Breast epithelium (tissue), 4 donors: ENCODE data around the gene RPS15. TPM values are rescaled to one million over a fixed set of nuclear protein-coding genes. Genes with fewer than 3 reads are reported as not detected.

Experiments used
- DNase-seq, 2 donors: peaks; one replicate each; pipeline ENCODE4 v3.0.0-alpha.2; 2019; ENCODE audit warnings: low spot score in 2 of 2
- H3K27ac ChIP-seq, 2 donors: fragments of 200-600 bp; sonication (generic) in 1 of 2; one replicate each; pipeline ENCODE4 v1.5.1; 2016 to 2019; ENCODE audit warnings: mild to moderate bottlenecking in 1 of 2
- H3K27me3 ChIP-seq, 2 donors: fragments of 200-600 bp; sonication (generic) in 1 of 2; one replicate each; pipeline versions ENCODE4 v1.5.1 to v1.6.0; 2017 to 2019; ENCODE audit warnings: control low read depth in 1 of 2, mild to moderate bottlenecking in 1 of 2
- H3K36me3 ChIP-seq: fragments of 200-600 bp; one replicate; pipeline ENCODE4 v1.5.1; 2019
- H3K4me1 ChIP-seq, 2 donors: fragments of 200-600 bp; sonication (generic); one replicate each; pipeline ENCODE4 v1.5.1; 2016 to 2019; ENCODE audit warnings: control low read depth in 1 of 2
- H3K4me3 ChIP-seq, 3 donors: fragments of 200-600 bp; sonication (generic); 1 replicate in 2 of 3; 2 replicates in 1 of 3; pipeline ENCODE4 v1.5.1; 2016 to 2019; ENCODE audit warnings: mild to moderate bottlenecking in 3 of 3, moderate library complexity in 2 of 3
- H3K9me3 ChIP-seq, 2 donors: fragments of 200-600 bp; sonication (generic) in 1 of 2; one replicate each; pipeline ENCODE4 v1.5.1; 2016 to 2019; ENCODE audit warnings: control low read depth in 1 of 2
- POLR2A ChIP-seq: fragments of 450-650 bp; IDR thresholded peaks from one replicate; pipeline ENCODE4 v1.6.1; 2016; ENCODE audit warnings: antibody characterized with exemption, mild to moderate bottlenecking, moderate library complexity
- POLR2AphosphoS5 ChIP-seq, 3 donors: sonication (generic); formaldehyde crosslinking; IDR thresholded peaks; one replicate each; pipeline ENCODE4 v1.6.1; 2017; ENCODE audit warnings: antibody characterized with exemption in 3 of 3
- intact Hi-C: fragments of 100-400 bp; cut with DNase I; formaldehyde crosslinking; loops from one replicate; pipeline ENCODE4 v1.15.1; 2023; ENCODE audit warnings: low total_unique reads
- total RNA-seq, 3 donors: library from RNA; depleted of rRNA; stranded (reverse); fragments of >200 nt; gene quantifications; one replicate each; pipeline ENCODE4 v1.1.0, GENCODE V29; 2016
- TF ChIP-seq, protein P1 (sequence below), 3 donors: fragments of 450-650 bp; IDR thresholded peaks; one replicate each; pipeline ENCODE4 v1.5.1; 2016 to 2017; ENCODE audit warnings: antibody characterized with exemption in 3 of 3, mild to moderate bottlenecking in 3 of 3, moderate library complexity in 3 of 3

RPS15 gene
- total RNA-seq, 3 donors from 2014 or later, result 2,978 to 3,238 (median 2,982) TPM

DNA sequence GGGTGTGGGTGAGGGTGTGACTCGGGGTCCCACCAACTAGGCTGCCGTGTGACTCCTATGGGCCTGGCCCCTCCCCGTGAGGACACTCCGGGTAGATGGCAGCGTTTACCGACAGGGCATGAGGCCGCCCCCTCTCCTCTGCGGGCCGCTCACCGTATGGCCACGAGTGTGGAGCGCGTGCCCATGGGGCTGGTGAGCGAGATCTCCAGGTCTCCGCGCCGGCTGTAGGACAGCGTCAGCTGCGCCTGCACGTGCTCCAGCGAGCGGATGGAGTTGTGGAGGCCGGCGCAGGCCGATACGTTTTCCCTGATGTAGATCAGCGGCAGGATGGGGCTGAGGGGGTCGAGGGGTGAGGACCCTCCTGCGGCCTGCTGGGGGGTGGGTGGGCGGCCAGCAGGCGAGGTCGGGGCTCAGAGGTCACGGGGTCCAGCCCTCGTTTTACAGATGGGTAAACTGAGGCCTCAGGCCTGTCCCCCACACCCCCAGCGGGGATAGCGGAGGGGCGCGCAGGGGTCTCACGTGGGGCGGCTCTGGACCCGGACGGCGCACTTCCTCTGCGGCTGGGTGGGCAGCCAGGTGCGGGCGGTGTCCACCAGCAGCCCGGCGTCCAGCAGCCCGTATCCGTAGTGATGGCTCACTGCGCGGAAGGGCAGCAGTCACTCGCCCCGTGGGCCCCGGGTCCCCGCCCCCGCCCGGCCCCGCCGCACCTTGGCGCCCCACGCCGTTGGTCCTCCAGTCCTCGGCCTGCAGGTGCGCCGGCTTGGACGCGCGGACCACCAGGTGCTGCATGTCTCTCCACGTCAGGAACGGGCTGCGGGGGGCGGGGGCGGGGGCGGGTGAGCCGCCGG is 45.2 kb downstream of the RPS15 start:
- no peaks in the 10 kb centered on the region for H3K4me1 ChIP-seq
- H3K9me3 ChIP-seq, result no peaks in the 10 kb centered on the region
- DNase-seq, result no peak
- H3K27me3 ChIP-seq, result no peaks in the 10 kb centered on the region
- intact Hi-C loops, result no loop called here
- H3K4me3 ChIP-seq, result no peak overlapping the region
- TF ChIP-seq POLR2A (no peak), POLR2AphosphoS5 (IDR thresholded peaks at IDR 0.05) (no peak)
- TF ChIP-seq, protein P1, sequence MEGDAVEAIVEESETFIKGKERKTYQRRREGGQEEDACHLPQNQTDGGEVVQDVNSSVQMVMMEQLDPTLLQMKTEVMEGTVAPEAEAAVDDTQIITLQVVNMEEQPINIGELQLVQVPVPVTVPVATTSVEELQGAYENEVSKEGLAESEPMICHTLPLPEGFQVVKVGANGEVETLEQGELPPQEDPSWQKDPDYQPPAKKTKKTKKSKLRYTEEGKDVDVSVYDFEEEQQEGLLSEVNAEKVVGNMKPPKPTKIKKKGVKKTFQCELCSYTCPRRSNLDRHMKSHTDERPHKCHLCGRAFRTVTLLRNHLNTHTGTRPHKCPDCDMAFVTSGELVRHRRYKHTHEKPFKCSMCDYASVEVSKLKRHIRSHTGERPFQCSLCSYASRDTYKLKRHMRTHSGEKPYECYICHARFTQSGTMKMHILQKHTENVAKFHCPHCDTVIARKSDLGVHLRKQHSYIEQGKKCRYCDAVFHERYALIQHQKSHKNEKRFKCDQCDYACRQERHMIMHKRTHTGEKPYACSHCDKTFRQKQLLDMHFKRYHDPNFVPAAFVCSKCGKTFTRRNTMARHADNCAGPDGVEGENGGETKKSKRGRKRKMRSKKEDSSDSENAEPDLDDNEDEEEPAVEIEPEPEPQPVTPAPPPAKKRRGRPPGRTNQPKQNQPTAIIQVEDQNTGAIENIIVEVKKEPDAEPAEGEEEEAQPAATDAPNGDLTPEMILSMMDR (IDR thresholded peaks at IDR 0.05), result no peak
- H3K27ac ChIP-seq, result no peak overlapping the region
- H3K36me3 ChIP-seq, result no peaks in the 10 kb centered on the region

DNA sequence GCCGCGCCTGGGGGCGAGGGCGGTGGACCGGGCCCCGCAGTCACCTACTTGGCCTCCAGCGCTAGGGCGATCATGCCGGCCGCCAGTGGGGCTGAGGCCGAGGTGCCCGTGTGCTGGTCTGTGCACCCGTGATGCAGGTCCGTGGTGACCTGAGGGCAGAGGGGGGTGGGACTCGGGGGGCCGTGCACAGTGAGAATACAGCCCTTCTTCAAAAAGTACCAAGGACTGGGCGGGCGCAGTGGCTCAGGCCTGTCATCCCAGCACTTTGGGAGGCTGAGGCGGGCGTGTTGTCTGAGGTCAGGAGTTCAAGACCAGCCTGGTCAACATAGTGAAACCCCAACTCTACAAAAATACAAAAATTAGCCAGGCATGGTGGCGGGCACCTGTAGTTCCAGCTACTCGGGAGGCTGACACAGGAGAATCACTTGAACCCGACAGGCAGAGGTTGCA is 45.8 kb downstream of the RPS15 start:
- DNase-seq, result no peak
- intact Hi-C loops, result no loop called here

DNA sequence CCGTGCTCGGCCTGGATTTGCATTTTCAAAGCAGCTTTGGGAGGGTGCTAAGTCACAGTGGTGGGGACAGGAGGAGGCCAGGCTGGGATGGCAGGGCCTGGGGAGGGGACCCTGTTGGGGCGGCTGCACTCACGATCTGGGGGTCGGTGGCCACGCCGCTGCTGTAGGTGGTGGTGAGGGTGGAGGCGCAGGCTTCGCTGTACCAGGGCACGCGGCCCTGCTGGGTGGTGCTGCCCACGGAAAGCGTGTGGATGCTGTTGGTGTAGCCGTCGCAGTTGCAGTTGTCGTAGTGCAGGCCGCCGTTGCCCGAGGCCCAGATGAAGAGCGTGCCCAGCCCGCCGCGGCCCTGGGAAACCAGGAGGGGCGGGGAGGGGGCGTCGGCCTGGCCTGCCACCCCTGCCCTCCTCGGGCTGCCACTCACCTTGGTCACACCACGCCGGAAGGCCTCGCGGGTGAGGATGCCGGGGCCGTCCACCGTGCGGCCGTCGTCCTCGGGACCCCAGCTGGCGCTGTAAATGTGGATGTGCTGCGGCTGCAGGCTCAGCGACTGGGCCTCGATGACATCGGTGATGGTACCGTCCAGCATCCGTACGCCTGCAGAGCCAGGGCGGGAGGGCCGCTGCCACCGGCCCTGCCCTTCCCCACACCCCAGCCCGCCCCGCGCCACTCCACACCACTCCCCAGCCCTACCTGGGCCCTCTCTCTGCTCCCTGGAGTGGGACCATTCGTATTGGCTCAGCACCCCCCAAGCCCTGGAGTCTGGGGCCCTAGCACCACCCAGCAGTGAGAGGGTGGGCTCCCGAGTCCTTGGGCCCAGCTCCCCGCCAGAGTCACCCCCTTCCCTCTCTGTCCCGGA is 48.8 kb downstream of the RPS15 start:
- DNase-seq, result no peak
- Histone ChIP-seq H3K27ac (no peak overlapping the region), H3K4me3 (no peak overlapping the region), H3K9me3 (no peaks in the 10 kb centered on the region), H3K36me3 (no peaks in the 10 kb centered on the region), H3K27me3 (no peaks in the 10 kb centered on the region), H3K4me1 (peaks cover 0 to 6% of the 10 kb centered on the region in 2 donors)
- TF ChIP-seq, protein P1 (IDR thresholded peaks at IDR 0.05), result no peak
- no peak for TF ChIP-seq POLR2A
- TF ChIP-seq POLR2AphosphoS5 (IDR thresholded peaks at IDR 0.05), result no peak
- intact Hi-C loops, result no loop called here

More for the DNA sequence above, 45.8 kb downstream of the RPS15 start:
- H3K4me1 ChIP-seq, result no peaks in the 10 kb centered on the region
- TF ChIP-seq POLR2A, result no peak
- TF ChIP-seq POLR2AphosphoS5 (IDR thresholded peaks at IDR 0.05), result no peak
- TF ChIP-seq, protein P1 (IDR thresholded peaks at IDR 0.05), result no peak
- H3K9me3 ChIP-seq, result no peaks in the 10 kb centered on the region
- H3K27me3 ChIP-seq, result no peaks in the 10 kb centered on the region
- H3K36me3 ChIP-seq, result no peaks in the 10 kb centered on the region
- H3K4me3 ChIP-seq, result no peak overlapping the region
- H3K27ac ChIP-seq, result no peak overlapping the region

DNA sequence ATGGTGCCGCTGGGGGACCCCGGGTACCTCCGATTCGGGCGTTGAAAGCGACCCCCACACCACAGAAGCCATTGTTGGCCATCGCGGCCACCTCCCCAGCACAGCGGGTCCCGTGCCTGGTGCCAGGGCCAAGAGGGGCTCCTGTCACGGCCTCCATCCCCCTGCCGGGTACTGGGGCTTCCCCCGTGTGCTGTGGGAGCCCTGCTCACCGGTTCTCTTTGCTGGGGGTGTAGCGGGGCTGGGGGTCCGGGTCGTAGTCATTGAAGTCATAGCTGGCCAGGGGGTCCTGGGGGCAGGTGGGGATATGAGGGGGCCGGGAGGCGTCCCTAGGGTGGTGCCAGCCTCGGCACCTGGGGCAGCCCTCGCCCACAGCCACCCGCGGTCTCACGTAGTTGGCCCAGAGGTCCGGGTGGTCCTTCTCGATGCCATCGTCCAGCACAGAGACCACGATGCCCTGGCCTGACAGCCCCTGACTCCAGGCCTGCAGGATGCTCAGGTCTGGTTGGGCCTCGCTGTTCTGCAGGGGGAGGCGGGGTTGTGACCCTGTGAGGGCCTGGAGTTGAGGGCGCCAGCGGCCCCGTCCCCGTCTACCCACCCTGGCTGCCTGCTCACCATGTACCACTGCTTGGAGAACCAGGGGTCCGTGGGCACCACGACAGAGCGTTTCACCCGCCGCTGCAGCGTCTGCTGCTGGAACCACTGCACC is 49.5 kb downstream of the RPS15 start:
- Histone ChIP-seq H3K27ac (no peak overlapping the region), H3K4me1 (peaks cover 0 to 7% of the 10 kb centered on the region in 2 donors), H3K27me3 (no peaks in the 10 kb centered on the region), H3K36me3 (no peaks in the 10 kb centered on the region), H3K4me3 (no peak overlapping the region), H3K9me3 (no peaks in the 10 kb centered on the region)
- DNase-seq, result no peak
- TF ChIP-seq, protein P1 (IDR thresholded peaks at IDR 0.05), result no peak
- TF ChIP-seq POLR2AphosphoS5 (IDR thresholded peaks at IDR 0.05), result no peak
- no peak for TF ChIP-seq POLR2A
- intact Hi-C loops, result no loop called here
